Testis (tissue), 3 donors: ENCODE results near the gene RNF144B. TPM values are rescaled to one million over a fixed set of nuclear protein-coding genes. Genes with fewer than 3 reads are reported as not detected.

Source experiments
- DNase-seq: peaks from one replicate; pipeline ENCODE4 v3.0.0-alpha.2; 2019
- H3K27ac ChIP-seq, 2 donors: fragments of 200-600 bp; sonication (generic); one replicate each; pipeline ENCODE4 v1.5.1; 2019
- H3K27me3 ChIP-seq: fragments of 200-600 bp; sonication (generic); one replicate; pipeline ENCODE4 v1.5.1; 2019
- H3K36me3 ChIP-seq: fragments of 200-600 bp; sonication (generic); one replicate; pipeline ENCODE4 v1.5.1; 2017; ENCODE audit warnings: low read depth; ENCODE audit errors: missing control alignments
- H3K4me1 ChIP-seq: fragments of 200-600 bp; sonication (generic); one replicate; pipeline ENCODE4 v1.5.1; 2019
- H3K4me3 ChIP-seq, 2 donors: fragments of 200-600 bp; sonication (generic); one replicate each; pipeline ENCODE4 v1.5.1; 2017 to 2019
- H3K9me3 ChIP-seq: fragments of 200-600 bp; sonication (generic); one replicate; pipeline ENCODE4 v1.5.1; 2017
- CTCF ChIP-seq, 3 experiments: fragments of 450-650 bp in 2 of 3; fragments of 200-600 bp in 1 of 3; sonication (generic) in 1 of 3; IDR thresholded peaks; one replicate each; pipeline ENCODE4 v1.5.1; 2016 to 2019; ENCODE audit warnings: antibody characterized with exemption in 3 of 3, mild to moderate bottlenecking in 2 of 3, moderate library complexity in 1 of 3
- POLR2A ChIP-seq: fragments of 450-650 bp; IDR thresholded peaks from one replicate; pipeline ENCODE4 v1.6.1; 2017; ENCODE audit warnings: antibody characterized with exemption, mild to moderate bottlenecking, moderate library complexity
- WGBS, 2 donors: methylation state at CpG; one replicate each; pipeline ENCODE4 v1.1.5; 2018; 5-methylcytosine and 5-hydroxymethylcytosine counted together
- intact Hi-C: fragments of 100-400 bp; cut with DNase I; formaldehyde crosslinking; loops from one replicate; pipeline ENCODE4 v1.15.1; 2023; ENCODE audit warnings: low total_unique reads
- polyA plus RNA-seq: library from polyadenylated mRNA; stranded (reverse); fragments of 350-450 nt; fragmentation: Illumina TruSeq; extraction: RNeasy Lipid Tissue Mini Kit (QIAGEN cat#74804); gene quantifications from one replicate; pipeline ENCODE4 v1.2.3, GENCODE V29; 2014; ENCODE audit warnings: low read depth, low replicate concordance; ENCODE audit not compliant: insufficient read depth
- total RNA-seq, 2 donors: library from RNA; depleted of rRNA; stranded (reverse); fragments of >200 nt; gene quantifications; one replicate each; pipeline ENCODE4 v1.2.3, GENCODE V29; 2016

Gene RNF144B
- total and polyA plus RNA-seq, 3 donors from 2014 or later, result 6.1 to 6.3 (median 6.1) TPM

DNA sequence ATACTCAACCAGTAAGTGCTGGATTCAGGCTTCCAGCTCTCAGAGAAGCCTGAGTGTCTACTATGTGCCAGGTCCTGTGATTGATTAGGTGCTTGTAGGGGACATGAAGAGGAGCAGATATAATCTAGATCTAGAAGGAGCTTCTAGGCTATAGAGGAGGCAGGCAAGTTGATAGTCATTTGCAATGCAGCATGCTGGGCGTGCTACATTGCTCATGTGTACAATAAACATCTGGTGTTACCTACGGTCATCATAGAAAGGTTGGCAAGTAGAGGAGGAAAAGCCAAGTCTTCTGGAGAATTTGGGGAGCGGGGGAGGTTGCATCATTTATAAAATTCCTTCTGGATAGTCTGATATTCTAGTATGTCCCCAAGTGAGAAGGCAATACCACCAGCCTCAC, 33.2 kb downstream of the RNF144B start:
- intact Hi-C loops, result no loop called here
- Histone ChIP-seq H3K36me3 (no peaks in the 10 kb centered on the region), H3K4me3 (no peak overlapping the region), H3K27ac (no peak overlapping the region), H3K4me1 (peaks cover 4% of the 10 kb centered on the region), H3K27me3 (no peaks in the 10 kb centered on the region), H3K9me3 (no peaks in the 10 kb centered on the region)
- TF ChIP-seq CTCF (IDR thresholded peaks at IDR 0.05) (no peak), POLR2A (no peak)
- WGBS, 2 donors, result 90 to 96% methylated on average over 3 of the region's 3 CpGs
- DNase-seq, result no peak

GRCh38 chr6:18422136-18422535, 35.0 kb downstream of the RNF144B start:
- DNase-seq, result no peak
- TF ChIP-seq CTCF (IDR thresholded peaks at IDR 0.05) (no peak), POLR2A (no peak)
- Histone ChIP-seq H3K9me3 (no peaks in the 10 kb centered on the region), H3K4me3 (no peak overlapping the region), H3K27me3 (no peaks in the 10 kb centered on the region), H3K4me1 (no peaks in the 10 kb centered on the region), H3K27ac (no peak overlapping the region), H3K36me3 (no peaks in the 10 kb centered on the region)
- intact Hi-C loops, result no loop called here

- no peaks in the 10 kb centered on the region for H3K4me1 ChIP-seq
- 91 to 93% methylated on average over 3 of the region's 3 CpGs for WGBS, 2 donors
- TF ChIP-seq POLR2A (no peak), CTCF (IDR thresholded peaks at IDR 0.05) (no peak)
These were observed 36.3 kb downstream of the RNF144B start for GRCh38 chr6:18423426-18423825.

DNA sequence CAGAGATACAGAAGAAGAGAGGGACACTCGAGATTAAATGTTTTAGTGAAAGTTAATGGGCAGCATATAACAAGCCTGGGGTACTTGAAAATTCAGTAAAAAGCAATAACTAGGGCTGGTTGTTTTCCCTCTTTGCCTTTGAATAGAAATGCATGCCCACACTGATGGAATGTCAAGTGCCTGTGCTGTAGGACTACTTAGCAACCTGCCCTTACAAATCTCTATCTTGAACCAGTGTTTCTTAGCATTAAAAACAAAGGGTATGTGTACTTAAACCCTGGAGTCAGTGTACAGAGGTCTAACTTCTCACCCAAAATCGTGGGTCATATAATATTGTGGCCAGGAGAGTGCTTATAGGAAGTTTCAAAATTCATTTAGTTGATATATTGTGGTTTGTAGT, 37.1 kb downstream of the RNF144B start:
- Histone ChIP-seq H3K4me3 (no peak overlapping the region), H3K27ac (no peak overlapping the region), H3K4me1 (no peaks in the 10 kb centered on the region), H3K27me3 (no peaks in the 10 kb centered on the region), H3K36me3 (no peaks in the 10 kb centered on the region), H3K9me3 (no peaks in the 10 kb centered on the region)
- WGBS, 2 donors, result 83 to 84% methylated on average over 2 of the region's 2 CpGs
- no peak for DNase-seq
- TF ChIP-seq CTCF (IDR thresholded peaks at IDR 0.05), result no peak
- no peak for TF ChIP-seq POLR2A
- intact Hi-C loops, result no loop called here

More at GRCh38 chr6:18423426-18423825, 36.3 kb downstream of the RNF144B start:
- DNase-seq, result no peak
- no peaks in the 10 kb centered on the region for H3K27me3 ChIP-seq
- no peak overlapping the region for H3K27ac ChIP-seq
- no peak overlapping the region for H3K4me3 ChIP-seq
- no peaks in the 10 kb centered on the region for H3K36me3 ChIP-seq
- intact Hi-C loops, result no loop called here
- H3K9me3 ChIP-seq, result no peaks in the 10 kb centered on the region

GRCh38 chr6:18425218-18425617, 38.1 kb downstream of the RNF144B start:
- no peaks in the 10 kb centered on the region for H3K36me3 ChIP-seq
- TF ChIP-seq POLR2A, result no peak
- TF ChIP-seq CTCF (IDR thresholded peaks at IDR 0.05), result no peak
- H3K4me1 ChIP-seq, result no peaks in the 10 kb centered on the region
- no peak overlapping the region for H3K4me3 ChIP-seq
- no peak for DNase-seq
- H3K9me3 ChIP-seq, result no peaks in the 10 kb centered on the region
- intact Hi-C loops, result no loop called here
- H3K27me3 ChIP-seq, result no peaks in the 10 kb centered on the region
- H3K27ac ChIP-seq, result no peak overlapping the region
- WGBS, 2 donors, result 94 to 98% methylated on average over 2 of the region's 2 CpGs
